ENCODE data around the gene FANK1. TPM values are rescaled to one million over a fixed set of nuclear protein-coding genes. Genes with fewer than 3 reads are reported as not detected.

FANK1 gene
- total RNA-seq, 4 donors from 2014 or later, result 8.4 to 17.2 (median 9.9) TPM

DNA sequence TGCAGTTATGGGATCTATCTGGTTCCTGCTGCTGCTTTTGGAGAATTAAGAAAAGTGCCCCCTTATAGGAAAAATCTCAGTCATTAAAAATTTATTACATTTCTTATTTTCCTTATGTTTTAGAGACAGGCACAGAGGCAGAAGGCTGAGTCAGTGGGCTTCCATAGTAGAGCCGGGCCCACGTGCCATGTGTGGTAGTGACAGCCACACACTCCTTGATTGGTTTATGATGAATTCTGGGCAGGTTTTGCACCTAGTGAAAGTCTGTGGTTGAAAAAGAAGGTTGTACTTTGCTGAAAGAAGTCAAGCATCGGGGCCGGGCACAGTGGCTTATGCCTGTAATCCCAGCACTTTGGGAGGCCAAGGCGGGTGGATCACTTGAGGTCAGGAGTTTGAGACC lies 109.9 kb downstream of the FANK1 start:
- TF ChIP-seq POLR2A (IDR thresholded peaks at IDR 0.05) (no peak), CTCF (IDR thresholded peaks at IDR 0.05) (no peak)
- Histone ChIP-seq H3K27me3 (no peaks in the 10 kb centered on the region), H3K36me3 (no peaks in the 10 kb centered on the region), H3K4me3 (replicated peaks in 1 of 3) (no peak overlapping the region), H3K9me3 (no peaks in the 10 kb centered on the region), H3K4me1 (no peaks in the 10 kb centered on the region), H3K27ac (no peak overlapping the region)
- DNase-seq, result no peak
- intact Hi-C loops (cut with DNase I), result no loop called here
- 76 to 96% methylated on average over 5 of the region's 5 CpGs for WGBS, 2 donors

- Histone ChIP-seq H3K9me3 (no peaks in the 10 kb centered on the region), H3K27me3 (no peaks in the 10 kb centered on the region), H3K4me3 (replicated peaks in 1 of 3) (no peak overlapping the region), H3K4me1 (no peaks in the 10 kb centered on the region), H3K27ac (no peak overlapping the region), H3K36me3 (no peaks in the 10 kb centered on the region)
- TF ChIP-seq POLR2A (IDR thresholded peaks at IDR 0.05), result no peak
- no peak for TF ChIP-seq CTCF (IDR thresholded peaks at IDR 0.05)
- WGBS, 2 donors, result 91 to 95% methylated on average over 2 of the region's 2 CpGs
- intact Hi-C loops (cut with DNase I), result no loop called here
- no peak for DNase-seq
These were observed 110.5 kb downstream of the FANK1 start for GRCh38 chr10:126006906-126007305.

- TF ChIP-seq POLR2A (IDR thresholded peaks at IDR 0.05), result no peak
- TF ChIP-seq CTCF (IDR thresholded peaks at IDR 0.05), result no peak
- Histone ChIP-seq H3K9me3 (no peaks in the 10 kb centered on the region), H3K27me3 (no peaks in the 10 kb centered on the region), H3K4me3 (replicated peaks in 1 of 3) (no peak overlapping the region), H3K27ac (no peak overlapping the region), H3K4me1 (no peaks in the 10 kb centered on the region), H3K36me3 (no peaks in the 10 kb centered on the region)
- intact Hi-C loops (cut with DNase I), result no loop called here
- DNase-seq, result no peak
- WGBS, 2 donors, result 92 to 97% methylated on average over 7 of the region's 7 CpGs
These were observed 113.3 kb downstream of the FANK1 start for GRCh38 chr10:126009650-126010049.

GRCh38 chr10:126011995-126012394 lies 115.6 kb downstream of the FANK1 start:
- intact Hi-C loops (cut with DNase I), result no loop called here
- WGBS, 2 donors, result 79 to 89% methylated on average over 5 of the region's 5 CpGs
- Histone ChIP-seq H3K27ac (no peak overlapping the region), H3K27me3 (no peaks in the 10 kb centered on the region), H3K4me1 (no peaks in the 10 kb centered on the region), H3K36me3 (no peaks in the 10 kb centered on the region), H3K4me3 (replicated peaks in 1 of 3) (no peak overlapping the region), H3K9me3 (no peaks in the 10 kb centered on the region)
- TF ChIP-seq CTCF (IDR thresholded peaks at IDR 0.05) (no peak), POLR2A (IDR thresholded peaks at IDR 0.05) (no peak)
- no peak for DNase-seq

- intact Hi-C loops (cut with DNase I), result no loop called here
- Histone ChIP-seq H3K4me3 (replicated peaks in 1 of 3) (no peak overlapping the region), H3K27ac (no peak overlapping the region), H3K9me3 (no peaks in the 10 kb centered on the region), H3K36me3 (no peaks in the 10 kb centered on the region), H3K4me1 (no peaks in the 10 kb centered on the region), H3K27me3 (no peaks in the 10 kb centered on the region)
- 93% methylated on average over 2 of the region's 2 CpGs for WGBS, 2 donors
- TF ChIP-seq POLR2A (IDR thresholded peaks at IDR 0.05) (no peak), CTCF (IDR thresholded peaks at IDR 0.05) (no peak)
- DNase-seq, result no peak
These were observed 116.1 kb downstream of the FANK1 start for GRCh38 chr10:126012485-126012884.
